IMR-90 (cell line): ENCODE measurements around the gene RNU6-8. TPM values are rescaled to one million over a fixed set of nuclear protein-coding genes. Genes with fewer than 3 reads are reported as not detected.

Experiments used
- ATAC-seq: fragments of 200-7000 bp; cut with Tn5 transposase; 2 replicates; pipeline ENCODE4 v1.9.1; 2020; ENCODE audit warnings: low read depth, mild to moderate bottlenecking, moderate library complexity
- BruUV-seq: library from RNA; stranded (reverse); fragments of 400-500 nt; replicated peaks from 2 replicates; lab custom pipeline; 2021; lab: Mats Ljungman, UMichigan
- CTCF ChIA-PET: fragments of 300-600 bp; formaldehyde crosslinking; extraction: SDS; loops from one replicate; lab custom pipeline; 2021; ENCODE audit warnings: antibody characterized with exemption; lab: Yijun Ruan, JAX
- POLR2A ChIA-PET: fragments of 300-600 bp; sonication (Branson Sonifier 250); formaldehyde crosslinking; loops from one replicate; lab custom pipeline; 2022; ENCODE audit warnings: antibody characterized with exemption; ENCODE audit not compliant: unreplicated experiment; lab: Charles Lee
- DNase-seq: peaks from one replicate; pipeline ENCODE4 v3.0.0; 2013
- H2AFZ ChIP-seq: replicated peaks from 2 replicates; pipeline ENCODE3; 2013; ENCODE audit warnings: low read length, mild to moderate bottlenecking; ENCODE audit not compliant: poor library complexity
- H2AK5ac ChIP-seq: 2 replicates; pipeline ENCODE4 v1.6.1; 2013; ENCODE audit warnings: low read depth, low read length, inconsistent platforms
- H2AK9ac ChIP-seq: replicated peaks from 2 replicates; pipeline ENCODE3; 2013; ENCODE audit warnings: mild to moderate bottlenecking, low read depth, low read length, moderate library complexity; ENCODE audit not compliant: poor library complexity
- H2BK120ac ChIP-seq: 2 replicates; pipeline ENCODE4 v1.6.1; 2013; ENCODE audit warnings: low read depth, low read length, inconsistent platforms
- H2BK15ac ChIP-seq: 3 replicates; pipeline ENCODE4 v1.6.1; 2013; ENCODE audit warnings: low read depth, low read length, inconsistent platforms
- H2BK20ac ChIP-seq: 2 replicates; pipeline ENCODE4 v1.6.1; 2013; ENCODE audit warnings: low read depth, mild to moderate bottlenecking, inconsistent platforms, low read length, moderate library complexity
- H2BK5ac ChIP-seq: 2 replicates; pipeline ENCODE4 v1.6.1; 2013; ENCODE audit warnings: mild to moderate bottlenecking, low read depth, low read length, inconsistent platforms; ENCODE audit not compliant: poor library complexity, severe bottlenecking
- H3K14ac ChIP-seq: replicated peaks from 2 replicates; pipeline ENCODE4 v1.6.1; 2013; ENCODE audit warnings: low read depth, low read length, inconsistent platforms
- H3K18ac ChIP-seq: 2 replicates; pipeline ENCODE4 v1.6.1; 2013; ENCODE audit warnings: low read depth, low read length, control low read depth
- H3K23ac ChIP-seq: 2 replicates; pipeline ENCODE4 v1.6.1; 2013; ENCODE audit warnings: low read depth, low read length, inconsistent platforms
- H3K27ac ChIP-seq: 2 replicates; pipeline ENCODE4 v1.5.1; 2013; ENCODE audit warnings: mild to moderate bottlenecking, control low read depth, low read length; ENCODE audit not compliant: insufficient read depth
- H3K27me3 ChIP-seq: 2 replicates; pipeline ENCODE4 v1.6.1; 2013; ENCODE audit warnings: low read length; ENCODE audit not compliant: control insufficient read depth, insufficient read depth
- H3K36me3 ChIP-seq: 2 replicates; pipeline ENCODE4 v1.6.1; 2013; ENCODE audit warnings: low read length, mixed read lengths; ENCODE audit not compliant: control insufficient read depth, insufficient read depth
- H3K4ac ChIP-seq: 2 replicates; pipeline ENCODE4 v1.6.1; 2013; ENCODE audit warnings: low read depth, low read length, inconsistent platforms
- H3K4me1 ChIP-seq: 2 replicates; pipeline ENCODE4 v1.6.1; 2013; ENCODE audit warnings: low read length, mixed read lengths; ENCODE audit not compliant: control insufficient read depth, insufficient read depth
- H3K4me2 ChIP-seq: 2 replicates; pipeline ENCODE4 v1.6.1; 2013; ENCODE audit warnings: low read depth, mild to moderate bottlenecking, control low read depth, low read length, moderate library complexity
- H3K4me3 ChIP-seq: 2 replicates; pipeline ENCODE4 v1.5.1; 2013; ENCODE audit warnings: low read depth, mild to moderate bottlenecking, control low read depth, low read length, moderate library complexity; ENCODE audit not compliant: insufficient read depth
- H3K56ac ChIP-seq: 2 replicates; pipeline ENCODE4 v1.6.1; 2013; ENCODE audit warnings: low read length, inconsistent platforms; ENCODE audit not compliant: insufficient read depth; ENCODE audit errors: extremely low read depth
- H3K79me1 ChIP-seq, 2 experiments: 2 replicates each; pipeline ENCODE4 v1.6.1; 2013; ENCODE audit warnings: low read length in 2 of 2, inconsistent platforms in 1 of 2, low read depth in 1 of 2
- H3K9ac ChIP-seq: 2 replicates; pipeline ENCODE4 v1.6.1; 2013; ENCODE audit warnings: low read depth, low read length, control low read depth
- H3K9me1 ChIP-seq: 2 replicates; pipeline ENCODE4 v1.6.1; 2013; ENCODE audit warnings: low read length, inconsistent platforms; ENCODE audit not compliant: insufficient read depth
- H3K9me3 ChIP-seq: 2 replicates; pipeline ENCODE4 v1.6.1; 2013; ENCODE audit warnings: low read length; ENCODE audit not compliant: control insufficient read depth, insufficient read depth
- H4K20me1 ChIP-seq: 2 replicates; pipeline ENCODE4 v1.6.1; 2013; ENCODE audit warnings: low read length, inconsistent platforms; ENCODE audit not compliant: insufficient read depth
- H4K5ac ChIP-seq: 2 replicates; pipeline ENCODE4 v1.6.1; 2013; ENCODE audit warnings: mild to moderate bottlenecking, low read depth, low read length, control low read depth
- H4K8ac ChIP-seq, 2 experiments: 2 replicates each; pipeline ENCODE4 v1.6.1; 2013; ENCODE audit warnings: low read depth in 2 of 2, low read length in 2 of 2, control low read depth in 1 of 2, inconsistent platforms in 1 of 2
- H4K91ac ChIP-seq: 2 replicates; pipeline ENCODE4 v1.6.1; 2013; ENCODE audit warnings: low read depth, low read length, inconsistent platforms; ENCODE audit not compliant: insufficient read depth
- CEBPB ChIP-seq: IDR thresholded peaks from 2 replicates; pipeline ENCODE4 v1.6.1; 2012; ENCODE audit warnings: low read depth, low read length, improper control_type of control experiment
- MAFK ChIP-seq: IDR thresholded peaks from 2 replicates; pipeline ENCODE4 v1.6.1; 2012; ENCODE audit warnings: low read depth, low read length, improper control_type of control experiment
- MAZ ChIP-seq: IDR thresholded peaks from 2 replicates; pipeline ENCODE4 v1.6.1; 2012; ENCODE audit warnings: low read depth, mild to moderate bottlenecking, low read length, improper control_type of control experiment, moderate library complexity, borderline replicate concordance
- NFE2L2 ChIP-seq: fragments of 150-350 bp; IDR thresholded peaks from 2 replicates; pipeline ENCODE4 v1.6.1; 2016; ENCODE audit warnings: low read depth, mild to moderate bottlenecking, low read length
- SMC3 ChIP-seq: fragments of 150-350 bp; IDR thresholded peaks from 2 replicates; pipeline ENCODE4 v1.6.1; 2016; ENCODE audit warnings: low read depth, mild to moderate bottlenecking, antibody characterized with exemption, low read length, moderate library complexity
- WGBS, 2 experiments: methylation state at CpG; one replicate each; pipeline versions ENCODE4 v1.1.5 to v1.1.7; 2013; ENCODE audit warnings: missing lambda C conversion rate in 2 of 2; ENCODE audit not compliant: insufficient read length in 1 of 2; ENCODE audit errors: extremely low coverage in 2 of 2; 5-methylcytosine and 5-hydroxymethylcytosine counted together
- dilution Hi-C: fragments of 300-500 bp; cut with HindIII; formaldehyde crosslinking; loops from one replicate; pipeline ENCODE4 v1.14.3; 2018; ENCODE audit warnings: low sequenced_read_pairs; ENCODE audit not compliant: unreplicated experiment
- in situ Hi-C: fragments of 300-500 bp; cut with MboI; formaldehyde crosslinking; loops from 3 replicates; pipeline ENCODE4 v1.14.3; 2019; ENCODE audit warnings: low sequenced_read_pairs, inconsistent platforms, mixed read lengths
- intact Hi-C: fragments of 100-400 bp; cut with micrococcal nuclease; formaldehyde crosslinking; loops from 2 replicates; pipeline ENCODE4 v1.10.0; 2022
- polyA plus RNA-seq, 3 experiments: library from polyadenylated mRNA; depleted of rRNA; stranded (reverse); fragments of >200 nt; gene quantifications; 2 replicates each; pipeline ENCODE4 v1.2.3, GENCODE V29; 2012; ENCODE audit warnings: low replicate concordance in 1 of 3
- total RNA-seq: library from RNA; depleted of rRNA; stranded (reverse); fragments of >200 nt; gene quantifications from 2 replicates; pipeline ENCODE4 v1.2.3, GENCODE V29; 2012
- TF ChIP-seq, protein P1 (sequence below): conservative IDR thresholded peaks from 2 replicates; pipeline ENCODE4 v1.5.1; 2012; ENCODE audit warnings: mild to moderate bottlenecking, low read depth, low read length, improper control_type of control experiment
- TF ChIP-seq, protein P2 (sequence below): fragments of 150-350 bp; IDR thresholded peaks from 2 replicates; pipeline ENCODE4 v1.6.1; 2016; ENCODE audit warnings: low read depth, mild to moderate bottlenecking, low read length, moderate library complexity, borderline replicate concordance

Gene RNU6-8
- total and polyA plus RNA-seq, 2 of the 4 experiments (the other 2 are of a cell fraction): not detected

DNA sequence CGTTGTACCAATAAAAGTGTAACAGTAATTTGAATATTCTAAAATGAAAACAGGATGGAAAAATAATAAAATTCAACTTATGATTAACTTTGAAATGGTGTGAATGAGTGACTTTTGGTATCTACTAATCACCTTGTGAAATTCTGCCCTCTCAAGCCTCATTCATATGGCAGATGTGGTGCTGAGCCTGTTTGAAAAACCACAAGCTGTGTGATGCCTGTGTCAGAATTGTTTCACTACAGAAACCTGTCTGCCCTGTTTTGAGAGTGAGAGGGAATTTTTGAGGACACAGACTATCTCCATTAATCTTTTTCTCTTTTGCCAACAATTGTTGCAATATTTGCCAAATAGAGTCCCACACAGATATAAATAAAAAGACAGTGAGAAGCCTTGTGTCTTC, 5.2 kb downstream of the RNU6-8 start:
- CTCF ChIA-PET: no interaction called here
- BruUV-seq: no TSS peak
- intact Hi-C loops: no loop called here
- Histone ChIP-seq H2AK9ac (no peak overlapping the region), H3K27ac (no peak overlapping the region), H2BK15ac (no peak overlapping the region), H3K9me3 (no peaks in the 10 kb centered on the region), H3K79me1 (no peaks in the 10 kb centered on the region), H3K4ac (no peak overlapping the region), H3K23ac (no peak overlapping the region), H4K91ac (no peak overlapping the region), H3K9me1 (peaks cover 6% of the 10 kb centered on the region; the same call in 1 of the 2 replicates), H3K18ac (no peak overlapping the region), H3K4me3 (no peak overlapping the region), H3K56ac (no peak overlapping the region), H3K4me2 (no peak overlapping the region), H3K9ac (no peak overlapping the region), H2BK5ac (no peak overlapping the region), H3K14ac (no peak overlapping the region), H3K36me3 (no peaks in the 10 kb centered on the region), H3K4me1 (no peaks in the 10 kb centered on the region), H4K20me1 (no peaks in the 10 kb centered on the region; the same call in 1 of the 2 replicates), H4K5ac (no peak overlapping the region), H2BK20ac (no peak overlapping the region), H3K27me3 (no peaks in the 10 kb centered on the region), H2AFZ (no peak overlapping the region), H4K8ac (no peak overlapping the region), H2BK120ac (no peak overlapping the region), H2AK5ac (no peak overlapping the region)
- POLR2A ChIA-PET: no interaction called here
- ATAC-seq (no peak), DNase-seq (no peak)
- TF ChIP-seq, protein P1, sequence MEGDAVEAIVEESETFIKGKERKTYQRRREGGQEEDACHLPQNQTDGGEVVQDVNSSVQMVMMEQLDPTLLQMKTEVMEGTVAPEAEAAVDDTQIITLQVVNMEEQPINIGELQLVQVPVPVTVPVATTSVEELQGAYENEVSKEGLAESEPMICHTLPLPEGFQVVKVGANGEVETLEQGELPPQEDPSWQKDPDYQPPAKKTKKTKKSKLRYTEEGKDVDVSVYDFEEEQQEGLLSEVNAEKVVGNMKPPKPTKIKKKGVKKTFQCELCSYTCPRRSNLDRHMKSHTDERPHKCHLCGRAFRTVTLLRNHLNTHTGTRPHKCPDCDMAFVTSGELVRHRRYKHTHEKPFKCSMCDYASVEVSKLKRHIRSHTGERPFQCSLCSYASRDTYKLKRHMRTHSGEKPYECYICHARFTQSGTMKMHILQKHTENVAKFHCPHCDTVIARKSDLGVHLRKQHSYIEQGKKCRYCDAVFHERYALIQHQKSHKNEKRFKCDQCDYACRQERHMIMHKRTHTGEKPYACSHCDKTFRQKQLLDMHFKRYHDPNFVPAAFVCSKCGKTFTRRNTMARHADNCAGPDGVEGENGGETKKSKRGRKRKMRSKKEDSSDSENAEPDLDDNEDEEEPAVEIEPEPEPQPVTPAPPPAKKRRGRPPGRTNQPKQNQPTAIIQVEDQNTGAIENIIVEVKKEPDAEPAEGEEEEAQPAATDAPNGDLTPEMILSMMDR: no peak
- TF ChIP-seq MAFK (no peak), SMC3 (no peak), MAZ (no peak), CEBPB (no peak), NFE2L2 (no peak)
- TF ChIP-seq, protein P2, sequence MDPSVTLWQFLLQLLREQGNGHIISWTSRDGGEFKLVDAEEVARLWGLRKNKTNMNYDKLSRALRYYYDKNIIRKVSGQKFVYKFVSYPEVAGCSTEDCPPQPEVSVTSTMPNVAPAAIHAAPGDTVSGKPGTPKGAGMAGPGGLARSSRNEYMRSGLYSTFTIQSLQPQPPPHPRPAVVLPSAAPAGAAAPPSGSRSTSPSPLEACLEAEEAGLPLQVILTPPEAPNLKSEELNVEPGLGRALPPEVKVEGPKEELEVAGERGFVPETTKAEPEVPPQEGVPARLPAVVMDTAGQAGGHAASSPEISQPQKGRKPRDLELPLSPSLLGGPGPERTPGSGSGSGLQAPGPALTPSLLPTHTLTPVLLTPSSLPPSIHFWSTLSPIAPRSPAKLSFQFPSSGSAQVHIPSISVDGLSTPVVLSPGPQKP: no peak
- in situ Hi-C loops: no loop called here
- dilution Hi-C loops: no loop called here
- WGBS, 2 experiments: no CpG with 5 or more reads among the region's 1 CpG
